Loucy (cell line): ENCODE measurements around the gene PAK5.

Source experiments
- H2AFZ ChIP-seq: fragments of 200-600 bp; sonication (generic); 2 replicates; pipeline ENCODE4 v1.6.0; 2016; ENCODE audit warnings: antibody characterized with exemption, mild to moderate bottlenecking, low read length, moderate library complexity
- H3F3A ChIP-seq: fragments of 200-600 bp; 2 replicates; pipeline ENCODE4 v1.6.0; 2016; ENCODE audit warnings: antibody characterized with exemption, low read depth, mild to moderate bottlenecking
- H3K27me3 ChIP-seq: fragments of 200-600 bp; sonication (generic); 2 replicates; pipeline ENCODE4 v1.6.1; 2014; ENCODE audit warnings: low read length, mild to moderate bottlenecking; ENCODE audit not compliant: insufficient read depth, poor library complexity, severe bottlenecking
- H3K36me3 ChIP-seq: fragments of 200-600 bp; sonication (generic); 2 replicates; pipeline ENCODE4 v1.6.1; 2016; ENCODE audit warnings: low read length; ENCODE audit not compliant: insufficient read depth
- H3K4me1 ChIP-seq: fragments of 200-600 bp; sonication (generic); 2 replicates; pipeline ENCODE4 v1.5.1; 2014; ENCODE audit warnings: low read length, mild to moderate bottlenecking; ENCODE audit not compliant: insufficient read depth, poor library complexity, severe bottlenecking
- H3K4me2 ChIP-seq: fragments of 200-600 bp; sonication (generic); 2 replicates; pipeline ENCODE4 v1.6.0; 2014; ENCODE audit warnings: antibody characterized with exemption, low read length, low read depth, mild to moderate bottlenecking; ENCODE audit not compliant: poor library complexity, severe bottlenecking
- H3K4me3 ChIP-seq: fragments of 200-600 bp; sonication (generic); 2 replicates; pipeline ENCODE4 v1.5.1; 2014; ENCODE audit warnings: low read length, mild to moderate bottlenecking, mixed read lengths; ENCODE audit not compliant: poor library complexity, severe bottlenecking
- H3K79me2 ChIP-seq: fragments of 200-600 bp; sonication (generic); 2 replicates; pipeline ENCODE4 v1.6.1; 2014; ENCODE audit warnings: low read length; ENCODE audit not compliant: insufficient read depth
- H3K9ac ChIP-seq: fragments of 200-600 bp; sonication (generic); 2 replicates; pipeline ENCODE4 v1.6.0; 2014; ENCODE audit warnings: mild to moderate bottlenecking, low read depth, low read length, moderate library complexity; ENCODE audit not compliant: poor library complexity, severe bottlenecking
- H3K9me2 ChIP-seq: fragments of 200-600 bp; sonication (generic); replicated peaks from 2 replicates; pipeline ENCODE4 v1.6.1; 2016; ENCODE audit warnings: low read depth, low read length, mixed read lengths
- H3K9me3 ChIP-seq: fragments of 200-600 bp; sonication (generic); 2 replicates; pipeline ENCODE4 v1.6.1; 2014; ENCODE audit warnings: mild to moderate bottlenecking, antibody characterized with exemption, low read length, low read depth; ENCODE audit not compliant: insufficient read depth
- H4K20me1 ChIP-seq: fragments of 200-600 bp; sonication (generic); 2 replicates; pipeline ENCODE4 v1.6.0; 2014; ENCODE audit warnings: antibody characterized with exemption, low read length, mild to moderate bottlenecking; ENCODE audit not compliant: insufficient read depth, poor library complexity, severe bottlenecking
- CTCF ChIP-seq: fragments of 200-600 bp; sonication (generic); conservative IDR thresholded peaks from 2 replicates; pipeline ENCODE4 v1.5.1; 2014; ENCODE audit warnings: mild to moderate bottlenecking, antibody characterized with exemption, low read length
- EZH2phosphoT487 ChIP-seq: fragments of 200-600 bp; IDR thresholded peaks from 2 replicates; pipeline ENCODE4 v1.6.1; 2018; ENCODE audit warnings: antibody characterized with exemption, mild to moderate bottlenecking, moderate library complexity, borderline replicate concordance

PAK5 gene

GRCh38 chr20:9759392-9759791 is 79.5 kb downstream of the PAK5 start:
- no peaks in the 10 kb centered on the region for H3K9me2 ChIP-seq
- H2AFZ ChIP-seq: no peak overlapping the region
- no peaks in the 10 kb centered on the region for H3F3A ChIP-seq
- H3K4me3 ChIP-seq: no peak overlapping the region
- H3K9ac ChIP-seq: no peak overlapping the region
- TF ChIP-seq CTCF (no peak), EZH2phosphoT487 (no peak)
- no peaks in the 10 kb centered on the region for H3K79me2 ChIP-seq
- H3K9me3 ChIP-seq: no peaks in the 10 kb centered on the region
- H3K27me3 ChIP-seq: no peaks in the 10 kb centered on the region
- no peaks in the 10 kb centered on the region for H4K20me1 ChIP-seq
- H3K4me2 ChIP-seq: no peak overlapping the region
- no peaks in the 10 kb centered on the region for H3K36me3 ChIP-seq
- H3K4me1 ChIP-seq: no peaks in the 10 kb centered on the region

GRCh38 chr20:9758752-9759151 is 80.1 kb downstream of the PAK5 start:
- Histone ChIP-seq H3K4me2 (no peak overlapping the region), H3K9me3 (no peaks in the 10 kb centered on the region), H3F3A (no peaks in the 10 kb centered on the region), H3K36me3 (no peaks in the 10 kb centered on the region), H2AFZ (no peak overlapping the region), H3K4me3 (no peak overlapping the region), H3K79me2 (no peaks in the 10 kb centered on the region), H4K20me1 (no peaks in the 10 kb centered on the region), H3K9me2 (no peaks in the 10 kb centered on the region), H3K27me3 (no peaks in the 10 kb centered on the region), H3K4me1 (no peaks in the 10 kb centered on the region), H3K9ac (no peak overlapping the region)
- TF ChIP-seq EZH2phosphoT487 (no peak), CTCF (no peak)

- no peaks in the 10 kb centered on the region for H3K36me3 ChIP-seq
- H3K9me3 ChIP-seq: no peaks in the 10 kb centered on the region
- H3F3A ChIP-seq: no peaks in the 10 kb centered on the region
- H3K4me2 ChIP-seq: no peak overlapping the region
- H3K79me2 ChIP-seq: no peaks in the 10 kb centered on the region
- no peaks in the 10 kb centered on the region for H3K27me3 ChIP-seq
- H3K4me1 ChIP-seq: no peaks in the 10 kb centered on the region
- no peaks in the 10 kb centered on the region for H3K9me2 ChIP-seq
- H3K9ac ChIP-seq: no peak overlapping the region
- no peaks in the 10 kb centered on the region for H4K20me1 ChIP-seq
- no peak overlapping the region for H2AFZ ChIP-seq
- no peak for TF ChIP-seq EZH2phosphoT487
- no peak for TF ChIP-seq CTCF
- H3K4me3 ChIP-seq: no peak overlapping the region
Observed at GRCh38 chr20:9756660-9757059, 82.2 kb downstream of the PAK5 start.
